ENCODE results near the gene DNAJB6.

DNA sequence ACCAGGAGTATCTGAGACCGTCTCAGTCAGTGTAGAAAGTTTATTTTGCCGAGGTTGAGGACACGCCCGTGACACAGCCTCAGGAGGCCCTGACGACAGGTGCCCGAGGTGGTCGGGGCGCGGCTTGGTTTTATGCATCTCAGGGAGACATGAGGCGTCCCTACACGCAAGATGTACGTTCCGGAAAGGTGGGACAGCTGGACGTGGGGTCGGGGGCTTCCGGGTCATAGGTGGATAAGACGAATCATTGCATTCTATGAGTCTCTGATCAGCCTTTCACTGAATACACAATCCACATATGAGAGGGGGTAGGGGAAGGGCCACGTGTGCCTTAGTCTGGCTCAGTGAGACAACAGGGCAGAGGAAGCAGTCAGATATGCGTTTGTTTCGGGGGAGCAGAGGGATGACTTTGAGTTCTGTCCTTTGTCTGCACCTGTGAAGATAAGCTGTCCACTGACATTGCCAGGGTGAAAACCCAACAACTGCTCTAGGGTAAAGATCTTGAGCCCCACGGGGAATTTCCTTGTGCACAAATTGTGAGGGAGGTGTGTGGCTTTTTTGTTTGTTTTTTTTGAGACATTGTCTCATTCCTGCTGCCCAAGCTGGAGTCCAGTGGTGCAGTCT, 66.2 kb downstream of the DNAJB6 start:
- TF ChIP-seq HDGF (IDR thresholded peaks at IDR 0.05; ENCODE audit: borderline replicate concordance) (no peak), TARDBP (IDR thresholded peaks at IDR 0.05) (no peak), BHLHE40 (IDR thresholded peaks at IDR 0.05; ENCODE audit: borderline replicate concordance) (no peak), FOXK2 (IDR thresholded peaks at IDR 0.05) (no peak), SP1 (IDR thresholded peaks at IDR 0.05) (no peak), FOXA1 (IDR thresholded peaks at IDR 0.05) (no peak), ZNF384 (IDR thresholded peaks at IDR 0.05) (no peak), SUZ12 (IDR thresholded peaks at IDR 0.05) (no peak), ELF4 (IDR thresholded peaks at IDR 0.05) (no peak), FOXM1 (IDR thresholded peaks at IDR 0.05; ENCODE audit: borderline replicate concordance) (no peak), L3MBTL2 (conservative IDR thresholded peaks at IDR 0.05) (no peak), ARNT (IDR thresholded peaks at IDR 0.05) (no peak), NFRKB (IDR thresholded peaks at IDR 0.05) (no peak)
- TF ChIP-seq, protein P1, sequence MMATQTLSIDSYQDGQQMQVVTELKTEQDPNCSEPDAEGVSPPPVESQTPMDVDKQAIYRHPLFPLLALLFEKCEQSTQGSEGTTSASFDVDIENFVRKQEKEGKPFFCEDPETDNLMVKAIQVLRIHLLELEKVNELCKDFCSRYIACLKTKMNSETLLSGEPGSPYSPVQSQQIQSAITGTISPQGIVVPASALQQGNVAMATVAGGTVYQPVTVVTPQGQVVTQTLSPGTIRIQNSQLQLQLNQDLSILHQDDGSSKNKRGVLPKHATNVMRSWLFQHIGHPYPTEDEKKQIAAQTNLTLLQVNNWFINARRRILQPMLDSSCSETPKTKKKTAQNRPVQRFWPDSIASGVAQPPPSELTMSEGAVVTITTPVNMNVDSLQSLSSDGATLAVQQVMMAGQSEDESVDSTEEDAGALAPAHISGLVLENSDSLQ (IDR thresholded peaks at IDR 0.05): no peak
